ENCODE measurements around the gene LRRK2.
"Not testable (repeated sequence)": the region's sequence is repeated elsewhere in the genome, so short reads cannot be mapped to it uniquely, and the experiment has no call there.

LRRK2 gene

DNA sequence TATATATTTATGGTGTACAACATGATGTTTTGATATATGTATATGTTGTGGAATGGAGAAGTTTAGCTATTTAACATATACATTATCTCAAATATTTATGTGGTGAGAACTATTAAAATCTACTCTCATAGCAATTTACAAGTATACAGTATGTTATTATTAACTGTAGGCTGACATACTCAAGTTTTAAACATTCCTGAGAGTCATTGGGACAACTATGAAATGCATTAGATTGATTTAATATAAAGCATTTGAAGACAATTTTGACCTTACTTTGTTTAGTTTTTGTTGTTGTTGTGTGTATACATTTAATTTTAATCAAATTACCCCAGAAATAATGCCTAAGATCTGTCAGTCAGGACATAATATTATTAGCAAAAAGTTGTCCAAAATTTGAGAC, 99.5 kb downstream of the LRRK2 start:
- no peak for FAIRE-seq

DNA sequence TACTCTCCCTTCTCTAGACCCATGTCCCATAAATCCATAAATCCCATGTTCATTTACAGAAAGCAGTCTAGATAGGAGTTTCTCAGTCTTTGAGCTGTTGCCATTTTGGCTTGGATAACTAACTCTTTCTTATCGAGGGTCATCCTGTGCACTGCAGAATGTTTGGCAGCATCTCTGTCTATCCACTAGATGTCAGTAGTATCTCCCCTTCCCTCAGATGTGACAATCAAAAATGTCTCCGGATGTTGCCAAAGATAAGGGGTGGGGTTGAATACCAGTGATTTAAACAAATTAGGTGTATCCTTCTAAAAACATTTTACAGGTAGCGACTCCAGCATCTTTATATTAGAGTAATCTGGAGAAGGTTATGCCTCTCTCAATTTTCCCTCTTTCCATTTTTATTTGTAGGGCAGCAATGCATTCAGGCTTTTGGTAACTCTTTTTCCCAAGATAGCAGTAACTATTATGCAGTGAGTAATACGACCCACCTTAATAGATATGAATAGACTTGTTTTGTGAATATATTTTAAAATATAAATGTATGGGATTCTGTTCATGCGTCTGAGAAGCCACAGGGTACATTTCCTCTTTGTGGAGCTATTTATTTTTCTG, 100.7 kb downstream of the LRRK2 start:
- no peak for FAIRE-seq

DNA sequence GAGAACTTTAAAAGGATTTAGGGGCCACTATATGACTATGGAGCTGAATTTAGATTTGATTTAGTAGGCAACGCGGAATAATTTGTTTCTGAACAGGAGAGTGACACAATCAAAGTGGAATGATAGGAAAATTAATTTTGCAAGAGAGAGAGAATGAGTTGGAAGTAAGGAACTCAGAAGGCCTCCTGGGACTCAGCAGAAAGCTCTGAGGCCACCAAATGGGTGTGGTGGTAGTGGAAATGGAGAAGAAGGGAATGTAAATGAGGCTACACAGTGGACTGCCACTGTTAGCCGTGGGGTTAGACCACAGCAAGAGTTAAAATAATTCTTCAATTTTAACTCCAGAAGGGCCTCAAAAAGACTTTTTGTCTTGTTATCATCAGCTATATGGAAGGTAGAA, 102.7 kb downstream of the LRRK2 start:
- FAIRE-seq, result no peak

DNA sequence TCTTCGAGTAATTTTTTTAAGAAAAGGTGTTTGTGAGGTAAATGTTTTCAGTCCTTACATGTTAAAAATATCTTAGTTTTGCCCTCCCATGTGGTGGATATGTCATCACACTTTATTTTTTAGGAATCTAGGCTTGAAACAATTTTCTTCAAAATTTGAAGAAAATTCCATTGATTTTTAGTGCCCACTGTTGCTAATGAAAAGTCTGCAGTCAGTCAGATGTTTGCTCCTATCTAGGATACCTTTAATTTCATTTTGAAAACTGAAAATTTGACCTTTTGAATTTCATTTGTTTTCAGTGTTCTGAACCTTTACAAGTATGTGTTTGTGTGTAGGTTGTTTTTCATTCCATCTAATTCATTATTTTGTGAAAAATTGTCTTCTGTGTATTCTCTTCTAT, 105.4 kb downstream of the LRRK2 start:
- no peak for FAIRE-seq

DNA sequence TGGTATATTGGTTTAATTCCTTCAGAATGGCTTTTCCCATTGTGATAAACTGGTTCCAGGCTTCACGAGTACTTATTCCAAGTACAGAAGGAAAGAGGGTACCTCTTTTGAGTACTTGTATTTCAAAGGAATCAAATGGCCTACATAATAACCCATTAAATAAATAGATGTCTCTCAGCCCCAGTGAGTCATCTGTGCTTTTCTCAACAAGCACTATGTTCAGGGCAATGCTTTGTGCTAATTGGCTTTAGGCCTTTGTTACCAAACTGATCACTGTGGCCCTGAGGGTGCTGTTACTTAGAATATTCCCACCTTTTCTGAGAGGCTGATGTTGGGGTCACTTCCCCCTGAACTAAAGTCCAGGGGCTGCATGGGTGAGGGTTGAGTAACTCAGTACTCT, 107.1 kb downstream of the LRRK2 start:
- FAIRE-seq, result no peak

DNA sequence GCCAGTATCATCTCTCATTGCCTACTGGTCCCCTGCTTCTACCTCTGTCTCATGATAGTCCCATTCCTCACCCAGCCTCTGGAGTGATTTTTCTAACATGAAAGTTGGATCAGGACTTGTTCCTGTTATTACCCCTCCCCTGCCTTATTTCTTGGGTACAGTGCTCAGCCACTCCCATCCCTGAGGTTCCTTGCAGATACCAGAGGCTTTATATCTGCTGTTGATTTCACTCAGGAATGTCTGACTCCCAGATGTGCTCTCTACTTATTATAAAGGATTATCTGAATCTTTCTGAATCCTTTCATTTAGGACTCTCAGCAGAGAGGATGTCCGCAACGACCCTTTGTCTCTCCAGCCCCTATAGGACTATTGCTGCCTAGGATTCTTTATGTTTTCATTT, 111.2 kb downstream of the LRRK2 start:
- FAIRE-seq, result no peak

DNA sequence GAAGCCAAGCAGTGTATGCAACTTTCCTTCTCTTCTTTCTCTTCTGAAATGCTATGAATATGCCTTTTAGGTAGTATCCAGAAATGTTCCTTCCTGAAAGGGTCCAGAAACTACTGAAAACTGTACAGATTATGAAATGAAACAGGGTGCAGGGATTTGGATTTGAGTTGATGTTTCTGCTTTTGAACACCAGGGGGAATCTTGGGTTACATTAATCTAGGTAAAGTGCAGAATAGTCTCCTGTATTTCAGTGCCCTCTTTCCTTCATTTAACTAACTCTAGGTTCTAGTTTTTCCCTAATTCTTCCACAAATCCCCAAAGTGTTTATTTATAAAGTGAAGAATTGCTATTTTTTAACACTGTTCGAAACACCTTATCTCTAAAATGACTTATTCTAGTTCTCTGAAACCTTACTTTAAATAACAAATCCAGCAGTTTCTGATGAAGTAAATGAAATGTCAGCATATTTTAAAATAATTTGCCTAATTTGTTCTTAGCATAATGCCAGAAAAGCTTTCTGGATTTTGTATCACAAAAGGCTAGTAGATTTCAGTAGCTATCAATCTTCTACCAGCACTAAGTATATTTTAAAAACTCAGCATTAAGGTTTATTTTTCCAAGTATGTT, 111.9 kb downstream of the LRRK2 start:
- FAIRE-seq, result no peak

DNA sequence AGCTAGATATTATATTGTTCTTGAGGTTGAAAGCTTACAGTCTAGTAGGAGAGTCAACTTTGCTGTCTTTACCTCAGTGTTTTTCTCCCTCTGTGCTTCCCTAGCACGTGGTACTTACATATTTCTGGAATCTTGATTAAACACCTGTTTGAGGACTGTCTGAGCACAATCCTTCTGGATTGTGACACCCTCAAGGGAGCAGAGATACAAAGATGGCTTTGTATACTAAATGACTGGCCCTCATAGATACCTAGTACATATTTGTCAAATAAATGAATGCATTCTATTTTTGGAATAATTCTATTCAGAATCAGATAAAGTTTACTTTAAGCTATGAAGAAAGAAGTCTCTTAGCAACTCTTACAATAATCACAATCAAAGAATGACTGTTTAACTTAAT, 113.3 kb downstream of the LRRK2 start:
- FAIRE-seq, result no peak

DNA sequence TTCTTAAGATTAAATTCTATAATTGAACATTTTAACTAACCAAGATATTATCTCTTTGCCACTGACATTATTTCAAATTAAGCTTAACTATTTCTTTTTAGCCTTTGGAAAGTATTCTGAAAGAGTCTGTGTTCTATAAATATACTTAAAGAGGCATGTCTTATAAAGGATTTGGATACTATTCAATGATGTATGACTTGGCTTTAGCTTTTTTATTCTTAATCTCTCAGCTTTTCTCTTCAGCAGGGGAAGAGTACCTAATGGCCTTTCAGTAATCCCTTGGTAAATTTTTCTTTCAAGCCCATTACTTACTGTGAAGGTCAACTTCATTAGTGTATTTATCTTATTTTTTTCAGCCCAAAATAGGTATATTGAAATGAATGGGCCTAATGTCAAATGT, 113.8 kb downstream of the LRRK2 start:
- no peak for FAIRE-seq

DNA sequence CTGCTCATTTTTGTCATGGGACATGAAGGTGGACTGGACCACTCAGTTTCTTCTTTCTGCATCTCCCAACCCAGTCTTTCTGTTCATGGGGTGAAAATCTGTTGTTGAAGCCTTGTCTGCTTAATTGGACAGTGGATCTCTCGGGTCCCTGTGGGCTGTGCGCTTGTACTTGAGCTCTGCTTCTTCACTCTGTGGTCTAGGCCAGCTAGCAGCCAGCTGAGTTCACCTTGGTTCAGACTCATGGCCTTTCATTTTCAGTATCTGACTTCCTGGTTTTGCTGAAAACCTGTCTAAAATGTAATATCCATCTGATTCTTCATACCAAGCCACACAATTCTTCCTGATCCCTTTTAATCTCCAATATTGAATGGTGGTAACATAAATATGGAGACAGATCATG, 117.2 kb downstream of the LRRK2 start:
- FAIRE-seq, result no peak

DNA sequence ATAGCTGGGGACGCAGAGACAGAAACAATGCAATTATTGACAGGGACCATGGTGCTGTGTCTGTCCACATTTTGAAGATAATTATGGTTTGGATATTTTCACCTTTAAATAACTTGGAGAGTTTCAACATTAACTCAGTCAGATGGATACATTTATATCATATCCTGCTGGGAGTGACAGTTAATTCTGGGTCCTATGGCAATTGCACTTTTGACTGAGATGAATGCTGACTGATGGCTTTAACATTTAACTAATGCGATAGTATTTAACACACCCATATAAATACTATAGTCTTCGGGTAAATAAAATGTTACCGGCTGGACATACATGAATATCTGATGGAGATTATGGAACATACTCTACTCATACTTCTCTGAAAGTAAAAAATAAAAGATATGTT, 118.3 kb downstream of the LRRK2 start:
- no peak for FAIRE-seq

DNA sequence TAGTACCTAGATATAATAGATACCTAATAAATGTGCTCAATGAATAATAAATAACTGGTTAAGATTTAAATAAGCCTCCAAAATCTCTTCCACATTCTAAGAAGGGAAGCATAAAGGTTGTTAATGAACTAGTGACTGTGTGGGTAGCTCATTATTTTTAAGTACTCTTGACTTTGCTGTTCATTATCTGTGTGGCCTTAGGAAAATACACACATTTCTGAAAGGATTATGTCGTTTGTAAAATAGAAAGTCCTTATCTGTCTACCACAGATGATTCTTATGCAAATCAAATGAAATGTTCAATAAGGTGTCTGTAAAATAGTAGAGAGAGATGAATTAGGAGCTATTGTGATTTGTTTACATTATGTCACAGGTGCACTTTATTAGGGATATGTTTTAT, 119.5 kb downstream of the LRRK2 start:
- FAIRE-seq, result no peak

DNA sequence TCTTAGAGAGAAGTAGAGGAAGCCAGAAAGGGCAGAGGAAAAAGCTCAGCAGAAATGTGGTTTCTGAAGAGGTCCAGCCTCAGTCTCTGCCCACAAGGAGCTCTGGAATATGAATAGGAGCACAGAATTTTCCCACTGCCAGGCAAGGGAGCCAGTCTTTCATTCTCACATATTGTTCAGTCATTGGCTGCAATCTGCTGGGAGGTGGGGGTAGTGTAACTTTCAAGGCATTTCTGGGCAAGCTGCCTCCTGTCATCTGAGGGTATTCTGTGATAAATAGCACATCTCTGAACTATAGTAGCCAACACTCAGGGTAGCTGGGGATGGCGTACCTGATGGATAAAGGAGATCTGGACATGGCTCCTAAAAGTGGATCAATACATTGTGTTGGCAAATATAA, 127.2 kb downstream of the LRRK2 start:
- FAIRE-seq, result no peak

DNA sequence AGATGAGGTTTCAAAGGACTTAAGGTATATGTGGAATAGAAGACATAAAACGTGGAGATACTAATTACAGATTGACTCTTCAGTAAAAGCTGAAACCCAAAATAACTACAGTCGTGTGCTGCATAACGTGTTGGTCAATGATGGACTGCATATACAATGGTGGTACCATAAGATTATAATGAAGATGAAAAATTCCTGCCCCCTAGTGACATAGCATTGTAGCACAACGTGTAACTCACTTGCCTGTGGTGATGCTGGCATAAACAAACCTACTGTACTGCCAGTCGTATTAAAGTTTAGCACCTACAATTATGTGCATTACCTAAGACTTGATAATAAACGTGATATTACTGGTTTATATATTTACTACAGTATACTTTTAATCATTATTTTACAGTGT, 150.3 kb downstream of the LRRK2 start:
- no peak for FAIRE-seq

DNA sequence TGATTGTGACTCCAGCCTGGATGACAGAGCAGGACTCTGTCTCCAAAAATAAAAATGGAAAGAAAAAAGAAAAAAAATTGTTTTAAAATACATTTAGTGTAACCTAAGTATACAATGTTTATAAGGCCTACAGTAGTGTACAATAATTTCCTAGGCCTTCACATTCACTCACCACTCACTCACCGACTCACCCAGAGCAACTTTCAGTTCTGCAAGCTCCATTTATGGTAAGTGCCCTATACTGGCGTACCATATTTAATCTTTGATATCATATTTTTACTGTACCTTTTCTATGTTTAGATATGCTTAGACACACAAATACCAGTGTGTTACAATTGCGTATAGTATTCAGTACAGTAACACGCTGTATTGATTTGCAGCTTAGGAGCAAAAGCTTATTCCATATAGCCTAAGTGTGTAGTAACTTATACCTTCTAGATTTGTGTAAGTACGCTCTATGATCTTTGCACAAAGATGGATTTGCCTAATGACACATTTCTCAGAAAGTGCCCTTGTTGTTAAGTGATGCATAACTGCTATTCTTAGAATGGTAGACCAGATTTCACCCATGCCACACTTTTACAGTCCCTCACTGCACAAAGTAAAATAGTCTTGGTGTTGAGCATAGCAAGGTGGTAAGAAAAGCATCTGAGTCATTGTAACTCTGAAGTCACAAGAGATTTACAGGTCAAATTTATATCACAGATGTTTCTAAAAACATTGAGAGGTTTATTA, 151.9 kb downstream of the LRRK2 start:
- no peak for FAIRE-seq

DNA sequence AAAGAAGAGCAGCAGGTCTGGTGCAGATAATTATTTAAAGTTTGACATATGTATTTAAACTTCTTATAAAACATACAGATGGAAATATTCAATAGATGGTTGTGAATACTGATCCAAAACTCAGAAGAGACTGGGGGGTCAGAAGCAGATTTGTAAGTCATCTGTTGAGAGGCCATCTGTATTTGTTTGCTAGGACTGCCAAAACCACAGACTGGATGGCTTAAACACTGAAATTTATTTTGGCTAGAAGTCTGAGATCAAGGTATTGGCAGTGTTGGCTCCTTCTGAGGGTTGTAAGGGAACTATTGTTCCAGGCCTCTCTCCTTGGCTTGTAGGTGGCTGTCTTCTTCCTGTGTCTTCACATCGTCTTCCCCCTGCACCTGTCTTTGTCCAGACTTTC, 153.9 kb downstream of the LRRK2 start:
- FAIRE-seq, result no peak

DNA sequence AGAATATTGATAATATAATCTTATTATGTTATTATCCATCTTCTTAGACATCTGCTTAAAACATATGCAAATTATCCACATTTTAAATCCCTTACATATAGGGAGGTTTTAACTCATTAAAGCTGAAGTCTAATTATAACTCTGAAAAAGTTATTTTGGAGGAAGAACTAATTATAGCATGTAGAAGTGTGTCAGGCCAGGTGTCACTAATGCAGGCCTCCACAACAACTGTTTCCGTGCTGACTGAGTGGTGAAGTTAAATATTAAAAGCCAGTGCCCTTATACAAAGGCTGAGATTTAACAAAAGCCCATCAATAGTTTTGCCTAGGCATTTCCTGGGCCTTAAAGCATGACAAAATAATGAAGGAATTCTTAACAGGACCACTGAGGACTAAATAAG, 157.4 kb downstream of the LRRK2 start:
- FAIRE-seq, result no peak

DNA sequence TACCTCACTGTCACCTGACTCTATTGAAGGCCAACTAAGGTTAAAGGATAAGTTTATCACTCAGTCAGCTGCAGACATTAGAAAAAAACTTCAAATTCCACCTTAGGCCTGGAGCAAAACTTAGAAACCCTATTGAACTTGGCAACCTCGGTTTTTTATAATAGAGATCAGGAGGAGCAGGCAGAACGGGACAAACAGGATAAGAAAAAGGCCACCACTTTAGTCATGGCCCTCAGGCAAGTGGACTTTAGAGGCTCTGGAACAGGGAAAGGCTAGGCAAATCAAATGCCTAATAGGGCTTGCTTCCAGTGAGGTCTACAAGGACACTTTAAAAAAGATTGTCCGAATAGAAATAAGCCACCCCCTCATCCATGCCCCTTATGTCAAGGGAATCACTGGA, 162.5 kb downstream of the LRRK2 start:
- FAIRE-seq, result not testable (repeated sequence)

DNA sequence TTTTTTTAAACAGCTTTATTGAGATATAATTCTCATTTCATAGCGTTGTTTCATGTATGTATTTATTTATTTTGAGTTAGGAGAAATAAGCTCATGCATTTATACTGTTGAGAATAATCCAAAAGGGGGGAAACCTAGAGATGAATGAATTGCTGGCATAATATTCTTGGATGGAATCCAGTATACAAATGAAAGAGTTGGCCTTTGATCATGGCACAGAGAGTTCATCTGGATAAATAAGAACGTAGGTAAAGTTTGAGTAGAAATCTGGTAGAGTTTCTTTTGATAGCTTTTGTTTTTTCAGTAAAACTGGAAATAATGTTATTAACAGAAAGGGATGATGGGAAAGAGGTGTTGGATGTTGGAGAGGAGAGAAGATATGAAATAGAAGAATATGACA, 166.2 kb downstream of the LRRK2 start:
- FAIRE-seq, result no peak

DNA sequence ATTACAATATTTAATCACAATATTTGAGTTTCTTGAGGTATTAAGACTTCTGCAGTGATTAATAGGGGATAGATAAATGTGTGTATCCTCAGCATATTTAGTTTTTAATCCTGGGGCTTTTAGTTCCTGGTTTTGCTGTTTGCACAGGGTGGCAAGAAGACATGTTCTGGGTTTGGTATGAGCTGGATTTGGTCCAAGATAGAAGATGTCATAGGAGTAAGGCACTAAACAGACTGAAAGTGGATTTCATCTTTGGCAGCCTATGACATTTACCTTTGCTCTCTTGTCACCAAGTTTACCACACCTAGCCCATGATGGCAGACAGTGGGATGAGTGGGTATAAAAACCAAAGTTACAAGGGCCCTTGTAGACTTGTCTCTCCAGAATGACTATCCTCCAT, 168.2 kb downstream of the LRRK2 start:
- no peak for FAIRE-seq

DNA sequence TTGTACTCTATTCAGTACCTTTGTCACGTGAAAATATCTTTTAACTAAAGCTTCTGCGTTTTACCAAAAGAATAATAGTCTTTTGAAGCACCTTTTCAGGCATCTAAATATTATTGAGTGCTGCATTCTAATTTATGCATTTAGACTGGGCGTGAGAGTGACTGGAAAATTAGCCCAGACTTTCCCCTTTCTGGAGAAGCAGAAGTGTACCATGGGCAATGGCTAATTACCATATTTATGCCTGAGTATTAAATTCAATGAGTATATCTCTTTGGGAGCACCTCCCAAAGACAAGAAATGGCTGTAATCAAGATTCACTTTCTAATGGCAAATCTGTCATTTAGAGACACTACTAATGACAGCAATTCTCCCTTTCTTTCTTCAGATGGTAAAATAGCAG, 174.9 kb downstream of the LRRK2 start:
- FAIRE-seq, result no peak

DNA sequence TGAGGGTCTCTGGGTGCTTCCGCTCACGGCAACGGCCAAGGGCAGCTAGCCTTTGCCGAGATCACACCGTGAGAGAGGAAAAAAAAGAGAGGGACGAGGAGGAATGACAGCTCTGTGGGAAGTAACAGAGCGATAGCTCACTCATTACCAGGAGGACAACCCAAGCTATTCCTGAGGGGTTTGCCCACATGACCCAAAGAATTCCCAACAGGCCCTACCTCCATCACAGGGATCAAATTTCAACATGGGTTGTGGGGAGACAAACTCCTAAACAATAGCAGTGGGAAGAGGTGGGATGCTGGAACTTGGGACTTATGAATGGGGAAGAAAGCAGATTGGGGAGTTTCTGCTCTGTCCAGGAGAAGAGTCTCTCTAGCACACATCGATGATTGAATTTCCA, 180.6 kb downstream of the LRRK2 start:
- no peak for FAIRE-seq

All from colon (tissue), 2 donors.